22Rv1 (cell line): ENCODE data around the gene BCAS4.

Experiments
- H3K27ac ChIP-seq: fragments of 450-650 bp; 2 replicates; pipeline ENCODE4 v1.5.1; 2017
- CTCF ChIP-seq: fragments of 450-650 bp; IDR thresholded peaks from 2 replicates; pipeline ENCODE4 v1.5.1; 2017; ENCODE audit warnings: mild to moderate bottlenecking
- ZFX ChIP-seq: fragments of 450-650 bp; IDR thresholded peaks from 2 replicates; pipeline ENCODE4 v1.6.1; 2017; ENCODE audit warnings: antibody characterized with exemption, borderline replicate concordance

The BCAS4 gene

GRCh38 chr20:50909413-50909812, 114.6 kb downstream of the BCAS4 start:
- TF ChIP-seq ZFX: no peak
- no peak for TF ChIP-seq CTCF

GRCh38 chr20:50911030-50911429, 116.2 kb downstream of the BCAS4 start:
- TF ChIP-seq CTCF: no peak
- TF ChIP-seq ZFX: no peak
- H3K27ac ChIP-seq: no peak overlapping the region

More at GRCh38 chr20:50909413-50909812, 114.6 kb downstream of the BCAS4 start:
- H3K27ac ChIP-seq: no peak overlapping the region

- TF ChIP-seq ZFX (no peak), CTCF (no peak)
- no peak overlapping the region for H3K27ac ChIP-seq
These were observed 116.9 kb downstream of the BCAS4 start for GRCh38 chr20:50911716-50912115.

GRCh38 chr20:50913690-50914375, 119.0 kb downstream of the BCAS4 start:
- TF ChIP-seq ZFX (no peak), CTCF (no peak)
- no peak overlapping the region for H3K27ac ChIP-seq

- no peak overlapping the region for H3K27ac ChIP-seq
- no peak for TF ChIP-seq ZFX
These were observed 120.6 kb downstream of the BCAS4 start for GRCh38 chr20:50915424-50915823.

GRCh38 chr20:50916257-50916656, 121.4 kb downstream of the BCAS4 start:
- H3K27ac ChIP-seq: peak overlapping the region; percentile 38
- TF ChIP-seq ZFX (no peak), CTCF (no peak)

GRCh38 chr20:50916934-50917333, 122.1 kb downstream of the BCAS4 start:
- H3K27ac ChIP-seq: peak overlapping the region; percentile 38
- no peak for TF ChIP-seq CTCF
- TF ChIP-seq ZFX: no peak

GRCh38 chr20:50918403-50918802, 123.5 kb downstream of the BCAS4 start:
- TF ChIP-seq CTCF (no peak), ZFX (no peak)
- H3K27ac ChIP-seq: no peak overlapping the region
